Neural cell (in vitro differentiated cells): ENCODE results near the gene CFAP20DC. TPM values are rescaled to one million over a fixed set of nuclear protein-coding genes. Genes with fewer than 3 reads are reported as not detected.

Source experiments
- H2AFZ ChIP-seq: fragments of 200-600, 300-800 bp; sonication (generic), shearing (Covaris generic); 2 replicates; pipeline ENCODE4 v1.6.0; 2014; ENCODE audit warnings: low read depth, mild to moderate bottlenecking, antibody characterized with exemption, low read length, moderate library complexity
- H3F3A ChIP-seq: fragments of 200-600 bp; shearing (Covaris generic); 2 replicates; pipeline ENCODE4 v1.6.1; 2016; ENCODE audit warnings: mild to moderate bottlenecking, moderate library complexity, mixed read lengths, antibody characterized with exemption, low read length; ENCODE audit not compliant: insufficient read depth, poor library complexity, severe bottlenecking
- H3K27ac ChIP-seq: fragments of 200-600, 300-800 bp; sonication (generic), shearing (Covaris generic); 2 replicates; pipeline ENCODE4 v1.5.1; 2014; ENCODE audit warnings: mild to moderate bottlenecking, low read length, moderate library complexity
- H3K27me3 ChIP-seq: fragments of 300-800, 200-600 bp; sonication (generic), shearing (Covaris generic); 2 replicates; pipeline ENCODE4 v1.6.0; 2014; ENCODE audit warnings: mild to moderate bottlenecking, low read depth, low read length, moderate library complexity; ENCODE audit not compliant: insufficient read depth
- H3K36me3 ChIP-seq: fragments of 300-800, 200-600 bp; sonication (generic), shearing (Covaris generic); 2 replicates; pipeline ENCODE4 v1.5.1; 2014; ENCODE audit warnings: mild to moderate bottlenecking, antibody characterized with exemption, low read length, moderate library complexity; ENCODE audit not compliant: insufficient read depth
- H3K4me2 ChIP-seq: fragments of 300-800, 200-600 bp; sonication (generic), shearing (Covaris generic); 2 replicates; pipeline ENCODE4 v1.6.0; 2014; ENCODE audit warnings: mild to moderate bottlenecking, low read length
- H3K4me3 ChIP-seq: fragments of 300-800, 200-600 bp; sonication (generic), shearing (Covaris generic); 2 replicates; pipeline ENCODE4 v1.5.1; 2014; ENCODE audit warnings: mild to moderate bottlenecking, low read length, moderate library complexity
- H3K79me2 ChIP-seq: fragments of 200-600 bp; shearing (Covaris generic); replicated peaks from 2 replicates; pipeline ENCODE4 v1.6.0; 2014; ENCODE audit warnings: mild to moderate bottlenecking, low read length, moderate library complexity; ENCODE audit not compliant: insufficient read depth
- H3K9ac ChIP-seq: fragments of 300-800, 200-600 bp; sonication (generic), shearing (Covaris generic); 2 replicates; pipeline ENCODE4 v1.6.1; 2016; ENCODE audit warnings: mild to moderate bottlenecking, low read length, mixed read lengths
- H3K9me2 ChIP-seq: fragments of 200-600 bp; shearing (Covaris generic); 2 replicates; pipeline ENCODE4 v1.6.1; 2016; ENCODE audit warnings: mild to moderate bottlenecking, low read length, mixed read lengths; ENCODE audit not compliant: insufficient read depth
- H3K9me3 ChIP-seq: fragments of 200-600, 300-800 bp; sonication (generic), shearing (Covaris generic); 2 replicates; pipeline ENCODE4 v1.6.1; 2016; ENCODE audit warnings: mild to moderate bottlenecking, mixed run types, low read length, moderate library complexity, mixed read lengths
- H4K20me1 ChIP-seq: fragments of 200-600 bp; shearing (Covaris generic); 2 replicates; pipeline ENCODE4 v1.6.1; 2016; ENCODE audit warnings: mild to moderate bottlenecking, mixed run types; ENCODE audit not compliant: insufficient read depth
- CTCF ChIP-seq: fragments of 450-650 bp; IDR thresholded peaks from 2 replicates; pipeline ENCODE4 v1.5.1; 2014; ENCODE audit warnings: antibody characterized with exemption, mild to moderate bottlenecking, moderate library complexity; ENCODE audit not compliant: poor library complexity, severe bottlenecking
- EP300 ChIP-seq: fragments of 450-650 bp; conservative IDR thresholded peaks from 2 replicates; pipeline ENCODE4 v1.6.1; 2014; ENCODE audit warnings: antibody characterized with exemption, mild to moderate bottlenecking, moderate library complexity; ENCODE audit not compliant: poor library complexity, severe bottlenecking
- EZH2 ChIP-seq: fragments of 200-600, 300-800 bp; shearing (Covaris generic), sonication (generic); IDR thresholded peaks from 2 replicates; pipeline ENCODE4 v1.6.1; 2014; ENCODE audit warnings: antibody characterized with exemption, low read length, borderline replicate concordance, mild to moderate bottlenecking; ENCODE audit not compliant: insufficient read depth, poor library complexity, severe bottlenecking
- MXI1 ChIP-seq: fragments of 450-650 bp; conservative IDR thresholded peaks from 2 replicates; pipeline ENCODE4 v1.6.1; 2014; ENCODE audit warnings: antibody characterized with exemption, mild to moderate bottlenecking; ENCODE audit not compliant: poor library complexity, severe bottlenecking
- POLR2AphosphoS5 ChIP-seq: IDR thresholded peaks from 2 replicates; pipeline ENCODE4 v1.6.1; 2012
- RAD21 ChIP-seq: fragments of 450-650 bp; conservative IDR thresholded peaks from 2 replicates; pipeline ENCODE4 v1.6.1; 2014; ENCODE audit warnings: antibody characterized with exemption, mild to moderate bottlenecking, moderate library complexity
- REST ChIP-seq: IDR thresholded peaks from 2 replicates; pipeline ENCODE4 v1.6.1; 2012; ENCODE audit warnings: borderline replicate concordance
- SMC3 ChIP-seq: fragments of 450-650 bp; conservative IDR thresholded peaks from 2 replicates; pipeline ENCODE4 v1.6.1; 2014; ENCODE audit warnings: antibody characterized with exemption, mild to moderate bottlenecking, moderate library complexity; ENCODE audit not compliant: poor library complexity
- TAF1 ChIP-seq: IDR thresholded peaks from 2 replicates; pipeline ENCODE4 v1.6.1; 2012; ENCODE audit warnings: low read depth
- polyA plus RNA-seq: library from polyadenylated mRNA; depleted of rRNA; stranded (reverse); fragments of >200 nt; gene quantifications from 2 replicates; pipeline ENCODE4 v1.2.3, GENCODE V29; 2014

CFAP20DC gene
- polyA plus RNA-seq, 1 donor from 2014 or later = not detected

GRCh38 chr3:59085976-59086375, 36.2 kb upstream of the CFAP20DC start:
- H3K9me2 ChIP-seq = no peaks in the 10 kb centered on the region
- TF ChIP-seq SMC3 (no peak), TAF1 (no peak), REST (no peak), RAD21 (no peak), CTCF (no peak), MXI1 (no peak), EP300 (no peak), EZH2 (no peak), POLR2AphosphoS5 (no peak)
- H3K36me3 ChIP-seq = no peaks in the 10 kb centered on the region
- H3K27ac ChIP-seq = no peak overlapping the region
- H4K20me1 ChIP-seq = no peaks in the 10 kb centered on the region
- no peak overlapping the region for H3K9ac ChIP-seq
- no peak overlapping the region for H3K4me2 ChIP-seq
- H3K4me3 ChIP-seq = no peak overlapping the region
- no peaks in the 10 kb centered on the region for H3F3A ChIP-seq
- no peaks in the 10 kb centered on the region for H3K9me3 ChIP-seq
- no peaks in the 10 kb centered on the region for H3K79me2 ChIP-seq
- no peaks in the 10 kb centered on the region for H3K27me3 ChIP-seq
- no peak overlapping the region for H2AFZ ChIP-seq

- no peaks in the 10 kb centered on the region for H3K9me2 ChIP-seq
- H3K9me3 ChIP-seq = no peaks in the 10 kb centered on the region
- H3K4me2 ChIP-seq = no peak overlapping the region
- no peaks in the 10 kb centered on the region for H3K27me3 ChIP-seq
- H3K27ac ChIP-seq = no peak overlapping the region
- no peaks in the 10 kb centered on the region for H3K36me3 ChIP-seq
- H3K9ac ChIP-seq = no peak overlapping the region
- H4K20me1 ChIP-seq = no peaks in the 10 kb centered on the region
- H2AFZ ChIP-seq = no peak overlapping the region
- no peak overlapping the region for H3K4me3 ChIP-seq
- TF ChIP-seq TAF1 (no peak), RAD21 (no peak), REST (no peak), SMC3 (no peak), POLR2AphosphoS5 (no peak), EZH2 (no peak), MXI1 (no peak), CTCF (no peak), EP300 (no peak)
- H3F3A ChIP-seq = no peaks in the 10 kb centered on the region
- H3K79me2 ChIP-seq = no peaks in the 10 kb centered on the region
Observed at GRCh38 chr3:59084583-59084982, 34.8 kb upstream of the CFAP20DC start.
